GM23338 (cell line): ENCODE measurements around the gene FAM204A.

ENCODE experiments used
- CREB1 ChIP-seq: fragments of 250-450 bp; sonication (Bioruptor Pico); IDR thresholded peaks from 2 replicates; pipeline ENCODE4 v1.5.0; 2020; ENCODE audit warnings: low read depth, mild to moderate bottlenecking, moderate library complexity
- EZH2 ChIP-seq: fragments of 200-600 bp; sonication (generic); IDR thresholded peaks from one replicate; pipeline ENCODE4 v1.8.0; 2017; ENCODE audit warnings: antibody characterized with exemption, mild to moderate bottlenecking, low read depth; ENCODE audit not compliant: unreplicated experiment
- EZH2phosphoT487 ChIP-seq: fragments of 200-600 bp; sonication (generic); IDR thresholded peaks from one replicate; pipeline ENCODE4 v1.8.1; 2018; ENCODE audit warnings: antibody characterized with exemption; ENCODE audit not compliant: unreplicated experiment
- JUNB ChIP-seq: IDR thresholded peaks from one replicate; pipeline ENCODE4 v1.6.1; 2016; ENCODE audit warnings: antibody characterized with exemption; ENCODE audit not compliant: unreplicated experiment
- POLR2AphosphoS5 ChIP-seq: IDR thresholded peaks from 2 replicates; pipeline ENCODE4 v1.6.1; 2016; ENCODE audit warnings: antibody characterized with exemption, low read depth
- ZNF331 ChIP-seq: fragments of 250-450 bp; sonication (Bioruptor Pico); IDR thresholded peaks from 2 replicates; pipeline ENCODE4 v1.5.0; 2020; ENCODE audit warnings: low read depth, mild to moderate bottlenecking, moderate library complexity
- TF ChIP-seq, protein P1 (sequence below), 2 experiments: fragments of 200-600 bp in 1 of 2; sonication (generic) in 1 of 2; conservative IDR thresholded peaks; 2 replicates each; pipeline versions ENCODE4 v1.5.1 to v1.6.1; 2016 to 2017; ENCODE audit warnings: antibody characterized with exemption in 2 of 2, low read depth in 2 of 2, mild to moderate bottlenecking in 2 of 2, moderate library complexity in 1 of 2
- TF ChIP-seq, protein P2 (sequence below): IDR thresholded peaks from one replicate; pipeline ENCODE4 v1.6.1; 2018; ENCODE audit warnings: antibody characterized with exemption; ENCODE audit not compliant: unreplicated experiment

GRCh38 chr10:118357841-118358240, 15.7 kb upstream of the FAM204A start:
- TF ChIP-seq, protein P1, sequence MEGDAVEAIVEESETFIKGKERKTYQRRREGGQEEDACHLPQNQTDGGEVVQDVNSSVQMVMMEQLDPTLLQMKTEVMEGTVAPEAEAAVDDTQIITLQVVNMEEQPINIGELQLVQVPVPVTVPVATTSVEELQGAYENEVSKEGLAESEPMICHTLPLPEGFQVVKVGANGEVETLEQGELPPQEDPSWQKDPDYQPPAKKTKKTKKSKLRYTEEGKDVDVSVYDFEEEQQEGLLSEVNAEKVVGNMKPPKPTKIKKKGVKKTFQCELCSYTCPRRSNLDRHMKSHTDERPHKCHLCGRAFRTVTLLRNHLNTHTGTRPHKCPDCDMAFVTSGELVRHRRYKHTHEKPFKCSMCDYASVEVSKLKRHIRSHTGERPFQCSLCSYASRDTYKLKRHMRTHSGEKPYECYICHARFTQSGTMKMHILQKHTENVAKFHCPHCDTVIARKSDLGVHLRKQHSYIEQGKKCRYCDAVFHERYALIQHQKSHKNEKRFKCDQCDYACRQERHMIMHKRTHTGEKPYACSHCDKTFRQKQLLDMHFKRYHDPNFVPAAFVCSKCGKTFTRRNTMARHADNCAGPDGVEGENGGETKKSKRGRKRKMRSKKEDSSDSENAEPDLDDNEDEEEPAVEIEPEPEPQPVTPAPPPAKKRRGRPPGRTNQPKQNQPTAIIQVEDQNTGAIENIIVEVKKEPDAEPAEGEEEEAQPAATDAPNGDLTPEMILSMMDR (conservative IDR thresholded peaks at IDR 0.05; ENCODE audit: low read depth in 2 of 2), result no peak
- TF ChIP-seq EZH2phosphoT487 (no peak), EZH2 (no peak), ZNF331 (CRISPR knock-in tag) (no peak), POLR2AphosphoS5 (no peak), JUNB (no peak), CREB1 (CRISPR knock-in tag) (no peak)
- TF ChIP-seq, protein P2, sequence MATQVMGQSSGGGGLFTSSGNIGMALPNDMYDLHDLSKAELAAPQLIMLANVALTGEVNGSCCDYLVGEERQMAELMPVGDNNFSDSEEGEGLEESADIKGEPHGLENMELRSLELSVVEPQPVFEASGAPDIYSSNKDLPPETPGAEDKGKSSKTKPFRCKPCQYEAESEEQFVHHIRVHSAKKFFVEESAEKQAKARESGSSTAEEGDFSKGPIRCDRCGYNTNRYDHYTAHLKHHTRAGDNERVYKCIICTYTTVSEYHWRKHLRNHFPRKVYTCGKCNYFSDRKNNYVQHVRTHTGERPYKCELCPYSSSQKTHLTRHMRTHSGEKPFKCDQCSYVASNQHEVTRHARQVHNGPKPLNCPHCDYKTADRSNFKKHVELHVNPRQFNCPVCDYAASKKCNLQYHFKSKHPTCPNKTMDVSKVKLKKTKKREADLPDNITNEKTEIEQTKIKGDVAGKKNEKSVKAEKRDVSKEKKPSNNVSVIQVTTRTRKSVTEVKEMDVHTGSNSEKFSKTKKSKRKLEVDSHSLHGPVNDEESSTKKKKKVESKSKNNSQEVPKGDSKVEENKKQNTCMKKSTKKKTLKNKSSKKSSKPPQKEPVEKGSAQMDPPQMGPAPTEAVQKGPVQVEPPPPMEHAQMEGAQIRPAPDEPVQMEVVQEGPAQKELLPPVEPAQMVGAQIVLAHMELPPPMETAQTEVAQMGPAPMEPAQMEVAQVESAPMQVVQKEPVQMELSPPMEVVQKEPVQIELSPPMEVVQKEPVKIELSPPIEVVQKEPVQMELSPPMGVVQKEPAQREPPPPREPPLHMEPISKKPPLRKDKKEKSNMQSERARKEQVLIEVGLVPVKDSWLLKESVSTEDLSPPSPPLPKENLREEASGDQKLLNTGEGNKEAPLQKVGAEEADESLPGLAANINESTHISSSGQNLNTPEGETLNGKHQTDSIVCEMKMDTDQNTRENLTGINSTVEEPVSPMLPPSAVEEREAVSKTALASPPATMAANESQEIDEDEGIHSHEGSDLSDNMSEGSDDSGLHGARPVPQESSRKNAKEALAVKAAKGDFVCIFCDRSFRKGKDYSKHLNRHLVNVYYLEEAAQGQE, result no peak
